Measurements from ENCODE around the gene C12orf54. TPM values are rescaled to one million over a fixed set of nuclear protein-coding genes. Genes with fewer than 3 reads are reported as not detected.

The C12orf54 gene
- total RNA-seq, 1 experiment from 2014 or later = not detected

Other genes starting within 250 kb of the C12orf54 start
- gene ZNF641, start 131.6 kb upstream of the C12orf54 start, total RNA-seq (2014; rRNA removed; shearing (Covaris generic)) = 12.4 and 13.1 TPM in 2 replicates
- gene ANP32D, start 9.9 kb upstream of the C12orf54 start, total RNA-seq (2014; rRNA removed; shearing (Covaris generic)) = not detected in 2 replicates
- gene OR8S1, start 43.1 kb downstream of the C12orf54 start, total RNA-seq (2014; rRNA removed; shearing (Covaris generic)) = not detected in 2 replicates
- not detected in 2 replicates for gene LALBA, start 87.5 kb downstream of the C12orf54 start, total RNA-seq (2014; rRNA removed; shearing (Covaris generic))
- gene KANSL2, start 199.7 kb downstream of the C12orf54 start, total RNA-seq (2014; rRNA removed; shearing (Covaris generic)) = 46.4 and 55.6 TPM in 2 replicates
- gene CCNT1, start 234.2 kb downstream of the C12orf54 start, total RNA-seq (2014; rRNA removed; shearing (Covaris generic)) = 51.4 and 52.1 TPM in 2 replicates